Measurements from ENCODE around the gene MAP2K2.

Gene MAP2K2

DNA sequence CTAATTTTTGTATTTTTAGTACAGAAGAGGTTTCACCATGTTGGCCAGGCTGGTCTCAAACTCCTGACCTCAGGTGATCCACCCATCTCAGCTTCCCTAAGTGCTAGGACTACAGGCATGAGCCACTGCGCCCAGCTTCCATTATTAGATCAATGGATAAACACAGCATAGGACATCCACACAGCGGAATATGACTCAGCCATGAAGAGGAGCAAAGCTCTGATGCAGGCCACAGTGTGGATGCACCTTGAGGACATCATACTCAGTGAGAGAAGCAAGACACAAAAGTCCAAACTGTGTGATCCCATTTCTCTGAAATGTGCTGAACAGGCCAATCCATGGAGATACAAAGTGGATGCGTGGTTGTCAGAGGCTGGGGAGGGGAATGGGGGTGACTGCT is 52.3 kb downstream of the MAP2K2 start:
- H3K27ac ChIP-seq (ENCODE audit: low read depth, low read length, severe bottlenecking): no peak overlapping the region
- H3K9me3 ChIP-seq (ENCODE audit: control insufficient read depth, low read length): no peaks in the 10 kb centered on the region
- H3K4me3 ChIP-seq (ENCODE audit: extremely low read depth, insufficient read depth, low read length, poor library complexity, severe bottlenecking): no peak overlapping the region
- no peaks in the 10 kb centered on the region for H3K36me3 ChIP-seq (ENCODE audit: control insufficient read depth, insufficient read depth, low read length)
- peaks cover 6% of the 10 kb centered on the region for H3K4me1 ChIP-seq (ENCODE audit: control insufficient read depth, insufficient read depth, low read length, poor library complexity, severe bottlenecking)
- 100% methylated on average over 2 to 3 of the region's 3 CpGs for WGBS, 2 experiments (ENCODE audit: insufficient coverage in 2 of 2)

GRCh38 chr19:4069331-4069959 is 54.5 kb downstream of the MAP2K2 start:
- no peaks in the 10 kb centered on the region for H3K36me3 ChIP-seq (ENCODE audit: control insufficient read depth, insufficient read depth, low read length)
- 66 to 67% methylated on average over 7 to 8 of the region's 12 CpGs for WGBS, 2 experiments (ENCODE audit: insufficient coverage in 2 of 2)
- no peaks in the 10 kb centered on the region for H3K9me3 ChIP-seq (ENCODE audit: control insufficient read depth, low read length)

GRCh38 chr19:4068047-4068966 is 55.6 kb downstream of the MAP2K2 start:
- WGBS, 2 experiments (ENCODE audit: insufficient coverage in 2 of 2): 35 to 38% methylated on average over 11 to 23 of the region's 31 CpGs
- Histone ChIP-seq H3K36me3 (ENCODE audit: control insufficient read depth, insufficient read depth, low read length) (peaks cover under 1% of the 10 kb centered on the region), H3K4me3 (ENCODE audit: extremely low read depth, insufficient read depth, low read length, poor library complexity, severe bottlenecking) (no peak overlapping the region), H3K9me3 (ENCODE audit: control insufficient read depth, low read length) (no peaks in the 10 kb centered on the region), H3K4me1 (ENCODE audit: control insufficient read depth, insufficient read depth, low read length, poor library complexity, severe bottlenecking) (peaks cover 6% of the 10 kb centered on the region), H3K27ac (ENCODE audit: low read depth, low read length, severe bottlenecking) (no peak overlapping the region)

More at GRCh38 chr19:4069331-4069959, 54.5 kb downstream of the MAP2K2 start:
- H3K27ac ChIP-seq (ENCODE audit: low read depth, low read length, severe bottlenecking): no peak overlapping the region
- no peak overlapping the region for H3K4me3 ChIP-seq (ENCODE audit: extremely low read depth, insufficient read depth, low read length, poor library complexity, severe bottlenecking)
- H3K4me1 ChIP-seq (ENCODE audit: control insufficient read depth, insufficient read depth, low read length, poor library complexity, severe bottlenecking): peaks cover 6% of the 10 kb centered on the region

DNA sequence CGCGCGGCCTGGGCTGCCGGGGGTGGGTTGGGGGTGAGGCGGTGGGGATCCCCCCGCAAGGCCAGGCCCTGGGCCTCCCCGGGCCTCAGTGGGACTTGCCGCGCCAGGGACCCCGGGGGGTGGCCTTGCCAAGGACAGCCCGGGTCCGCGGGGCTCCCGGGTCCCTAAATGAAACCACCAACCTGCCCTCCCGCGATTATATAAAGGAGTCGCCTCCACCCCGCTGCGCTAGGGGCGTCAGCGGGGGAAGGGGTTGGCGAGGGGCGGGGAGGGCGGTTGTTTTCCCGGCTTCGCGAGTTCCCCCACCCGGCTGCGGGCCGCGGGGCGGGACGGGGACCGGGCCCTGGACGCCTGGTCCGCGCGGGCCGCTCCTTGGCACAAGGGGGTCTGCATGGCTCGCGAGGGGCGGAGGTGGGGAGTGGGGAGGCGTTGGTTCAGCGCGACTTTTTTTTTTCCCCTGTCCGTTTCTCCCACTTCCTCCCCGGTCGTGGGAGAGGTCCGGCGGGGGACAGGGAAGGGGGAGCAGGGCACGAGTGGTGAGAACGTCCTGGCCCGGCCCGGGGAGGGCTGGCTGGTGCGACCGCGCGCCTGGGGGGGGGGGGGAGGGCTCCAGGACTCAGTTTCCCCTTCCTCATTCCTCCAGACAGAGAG is 56.4 kb downstream of the MAP2K2 start:
- peak overlapping the region; percentile 84 for H3K4me3 ChIP-seq (ENCODE audit: extremely low read depth, insufficient read depth, low read length, poor library complexity, severe bottlenecking)
- H3K27ac ChIP-seq (ENCODE audit: low read depth, low read length, severe bottlenecking): no peak overlapping the region

GRCh38 chr19:4066682-4067395 is 57.1 kb downstream of the MAP2K2 start, which contains the start of gene ZBTB7A:
Gene ZBTB7A, minus strand, starts transcription at chr19:4066899. Its CDS starts 11,667 bp downstream, at chr19:4055232.
- peaks cover 11% of the 10 kb centered on the region for H3K36me3 ChIP-seq (ENCODE audit: control insufficient read depth, insufficient read depth, low read length)
- 0% methylated on average over 21 to 45 of the region's 85 CpGs for WGBS, 2 experiments (ENCODE audit: insufficient coverage in 2 of 2)
- H3K4me1 ChIP-seq (ENCODE audit: control insufficient read depth, insufficient read depth, low read length, poor library complexity, severe bottlenecking): peaks cover 10% of the 10 kb centered on the region
- H3K4me3 ChIP-seq (ENCODE audit: extremely low read depth, insufficient read depth, low read length, poor library complexity, severe bottlenecking): peak within 1 kb of the TSS; percentile 84
- no peaks in the 10 kb centered on the region for H3K9me3 ChIP-seq (ENCODE audit: control insufficient read depth, low read length)
- H3K27ac ChIP-seq (ENCODE audit: low read depth, low read length, severe bottlenecking): peak within 1 kb of the TSS; percentile 36

More for the DNA sequence above, 56.4 kb downstream of the MAP2K2 start:
- Histone ChIP-seq H3K36me3 (ENCODE audit: control insufficient read depth, insufficient read depth, low read length) (peaks cover 8% of the 10 kb centered on the region), H3K9me3 (ENCODE audit: control insufficient read depth, low read length) (no peaks in the 10 kb centered on the region), H3K4me1 (ENCODE audit: control insufficient read depth, insufficient read depth, low read length, poor library complexity, severe bottlenecking) (peaks cover 7% of the 10 kb centered on the region)
- 0 to 3% methylated on average over 25 of the region's 58 CpGs for WGBS, 2 experiments (ENCODE audit: insufficient coverage in 2 of 2)

DNA sequence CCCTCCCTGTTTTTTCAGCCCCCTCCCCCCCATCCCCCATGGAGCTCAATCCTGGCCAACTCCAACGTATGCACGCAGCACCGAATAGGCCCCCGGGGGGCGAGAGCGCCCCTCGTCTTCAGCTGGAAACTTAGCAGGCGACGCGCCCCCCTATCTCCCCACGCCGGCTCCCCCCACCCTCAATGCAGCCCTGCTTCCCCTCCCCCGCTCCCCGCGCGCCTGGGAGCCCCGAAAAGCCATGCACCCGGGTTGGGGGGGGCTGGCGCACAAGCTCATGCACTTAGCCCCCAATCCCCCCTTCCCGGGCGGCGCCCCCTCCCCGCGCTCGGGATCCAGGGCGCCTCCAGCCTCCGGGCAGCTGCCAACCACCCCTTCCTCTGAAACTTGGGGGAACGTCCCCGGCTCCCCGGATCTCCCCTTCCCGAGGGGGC is 57.7 kb downstream of the MAP2K2 start:
- WGBS, 2 experiments (ENCODE audit: insufficient coverage in 2 of 2): 0 to 3% methylated on average over 3 to 5 of the region's 31 CpGs
- H3K27ac ChIP-seq (ENCODE audit: low read depth, low read length, severe bottlenecking): peak overlapping the region; percentile 36

GRCh38 chr19:4065430-4066175 is 58.3 kb downstream of the MAP2K2 start:
- Histone ChIP-seq H3K4me3 (ENCODE audit: extremely low read depth, insufficient read depth, low read length, poor library complexity, severe bottlenecking) (peak overlapping the region; percentile 84), H3K36me3 (ENCODE audit: control insufficient read depth, insufficient read depth, low read length) (peaks cover 11% of the 10 kb centered on the region), H3K4me1 (ENCODE audit: control insufficient read depth, insufficient read depth, low read length, poor library complexity, severe bottlenecking) (peaks cover 10% of the 10 kb centered on the region), H3K9me3 (ENCODE audit: control insufficient read depth, low read length) (no peaks in the 10 kb centered on the region), H3K27ac (ENCODE audit: low read depth, low read length, severe bottlenecking) (no peak overlapping the region)
- WGBS, 2 experiments (ENCODE audit: insufficient coverage in 2 of 2): 0% methylated on average over 35 to 45 of the region's 98 CpGs

More for the DNA sequence above, 57.7 kb downstream of the MAP2K2 start:
- H3K4me1 ChIP-seq (ENCODE audit: control insufficient read depth, insufficient read depth, low read length, poor library complexity, severe bottlenecking): peaks cover 10% of the 10 kb centered on the region
- peaks cover 11% of the 10 kb centered on the region for H3K36me3 ChIP-seq (ENCODE audit: control insufficient read depth, insufficient read depth, low read length)
- no peaks in the 10 kb centered on the region for H3K9me3 ChIP-seq (ENCODE audit: control insufficient read depth, low read length)
- H3K4me3 ChIP-seq (ENCODE audit: extremely low read depth, insufficient read depth, low read length, poor library complexity, severe bottlenecking): peak overlapping the region; percentile 84

- WGBS, 2 experiments (ENCODE audit: insufficient coverage in 2 of 2): 0% methylated on average over 30 to 37 of the region's 57 CpGs
- Histone ChIP-seq H3K4me3 (ENCODE audit: extremely low read depth, insufficient read depth, low read length, poor library complexity, severe bottlenecking) (peak overlapping the region; percentile 78), H3K27ac (ENCODE audit: low read depth, low read length, severe bottlenecking) (peak overlapping the region; percentile 53)
Observed at GRCh38 chr19:4064496-4065260, 59.2 kb downstream of the MAP2K2 start.

DNA sequence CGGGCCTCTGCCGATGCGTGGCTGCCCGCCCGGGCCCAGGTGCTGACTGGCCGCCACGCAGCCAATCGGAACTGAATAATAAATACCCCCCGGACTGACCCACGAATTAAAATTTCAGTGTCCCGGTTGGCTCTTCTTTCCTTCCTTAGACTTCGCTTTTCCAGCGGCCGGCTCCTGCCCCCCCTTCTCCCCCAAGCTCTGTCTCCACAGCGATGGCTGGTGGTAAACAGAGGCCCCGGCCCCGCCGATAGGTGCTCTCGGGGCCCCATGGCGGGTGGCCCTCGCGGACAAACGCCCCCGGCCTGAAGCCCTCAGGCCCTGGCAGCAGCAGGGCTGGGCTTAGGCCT is 59.8 kb downstream of the MAP2K2 start:
- Histone ChIP-seq H3K4me1 (ENCODE audit: control insufficient read depth, insufficient read depth, low read length, poor library complexity, severe bottlenecking) (peaks cover 20% of the 10 kb centered on the region), H3K36me3 (ENCODE audit: control insufficient read depth, insufficient read depth, low read length) (peaks cover 11% of the 10 kb centered on the region), H3K9me3 (ENCODE audit: control insufficient read depth, low read length) (no peaks in the 10 kb centered on the region), H3K4me3 (ENCODE audit: extremely low read depth, insufficient read depth, low read length, poor library complexity, severe bottlenecking) (peak overlapping the region; percentile 78), H3K27ac (ENCODE audit: low read depth, low read length, severe bottlenecking) (peak overlapping the region; percentile 41)
- 2 to 6% methylated on average over 16 to 23 of the region's 24 CpGs for WGBS, 2 experiments (ENCODE audit: insufficient coverage in 2 of 2)

More at GRCh38 chr19:4064496-4065260, 59.2 kb downstream of the MAP2K2 start:
- Histone ChIP-seq H3K36me3 (ENCODE audit: control insufficient read depth, insufficient read depth, low read length) (peaks cover 11% of the 10 kb centered on the region), H3K9me3 (ENCODE audit: control insufficient read depth, low read length) (no peaks in the 10 kb centered on the region), H3K4me1 (ENCODE audit: control insufficient read depth, insufficient read depth, low read length, poor library complexity, severe bottlenecking) (peaks cover 15% of the 10 kb centered on the region)
